HCT116 (cell line): ENCODE results near the gene ANKIB1. TPM values are rescaled to one million over a fixed set of nuclear protein-coding genes. Genes with fewer than 3 reads are reported as not detected.

Experiments used
- ATAC-seq: fragments of 200-7000 bp; cut with Tn5 transposase; 2 replicates; pipeline ENCODE4 v1.9.1; 2020; ENCODE audit warnings: mild to moderate bottlenecking, moderate library complexity
- BruUV-seq: library from RNA; stranded (reverse); fragments of 400-500 nt; replicated peaks from 2 replicates; lab custom pipeline; 2021; lab: Mats Ljungman, UMichigan
- CTCF ChIA-PET: fragments of 300-600 bp; sonication (Branson Sonifier 250); formaldehyde crosslinking; loops from one replicate; lab custom pipeline; 2021; ENCODE audit warnings: antibody characterized with exemption; lab: Charles Lee
- POLR2A ChIA-PET: fragments of 300-600, 350-600 bp; sonication (Branson Sonifier 250); formaldehyde crosslinking; loops from one replicate; lab custom pipeline; 2021; ENCODE audit warnings: antibody characterized with exemption; lab: Charles Lee
- RAD21 ChIA-PET, 2 experiments: fragments of 300-600 bp; sonication (Branson Sonifier 250); formaldehyde crosslinking; loops; one replicate each; lab custom pipeline; 2023; ENCODE audit warnings: low total read pairs in 2 of 2; ENCODE audit not compliant: uncharacterized antibody in 2 of 2, unreplicated experiment in 2 of 2, low non-redundant PET in 1 of 2; lab: Charles Lee
- DNase-seq: peaks from one replicate; pipeline ENCODE4 v3.0.0-alpha.2; 2010; ENCODE audit warnings: low read depth, low spot score
- H2AFZ ChIP-seq: fragments of 200-600 bp; shearing (Covaris generic), sonication (generic); 2 replicates; pipeline ENCODE4 v1.6.1; 2017; ENCODE audit warnings: low read depth, mixed run types, mixed read lengths, antibody characterized with exemption, low read length; ENCODE audit not compliant: poor library complexity, severe bottlenecking
- H3K27ac ChIP-seq: 2 replicates; pipeline ENCODE4 v1.5.1; 2012; ENCODE audit warnings: low read depth, low read length
- H3K27me3 ChIP-seq: fragments of 200-600 bp; sonication (generic); 2 replicates; pipeline ENCODE4 v1.6.1; 2016; ENCODE audit warnings: mixed run types, low read length, mixed read lengths; ENCODE audit not compliant: insufficient read depth
- H3K36me3 ChIP-seq, 2 experiments: fragments of 200-500 bp in 1 of 2; fragments of 200-600 bp in 1 of 2; sonication (Bioruptor generic) in 1 of 2; sonication (generic) in 1 of 2; 2 replicates each; pipeline versions ENCODE4 v1.5.1 to v1.6.1; 2014 to 2016; ENCODE audit warnings: low read length in 2 of 2, inconsistent platforms in 1 of 2, mixed read lengths in 1 of 2, mixed run types in 1 of 2; ENCODE audit not compliant: insufficient read depth in 2 of 2, control insufficient read depth in 1 of 2
- H3K4me1 ChIP-seq, 2 experiments: fragments of 200-600 bp in 1 of 2; sonication (generic) in 1 of 2; 2 replicates each; pipeline versions ENCODE4 v1.5.1 to v1.6.1; 2012 to 2017; ENCODE audit warnings: low read length in 2 of 2, inconsistent platforms in 1 of 2, mild to moderate bottlenecking in 1 of 2, mixed read lengths in 1 of 2, mixed run types in 1 of 2, moderate library complexity in 1 of 2; ENCODE audit not compliant: insufficient read depth in 2 of 2, control insufficient read depth in 1 of 2
- H3K4me2 ChIP-seq: fragments of 200-600 bp; sonication (generic); 2 replicates; pipeline ENCODE4 v1.6.1; 2017; ENCODE audit warnings: mixed run types, low read length, mixed read lengths
- H3K4me3 ChIP-seq, 2 experiments: fragments of 200-600 bp in 1 of 2; sonication (generic) in 1 of 2; replicated peaks in 1 of 2; 2 replicates each; pipeline ENCODE4 v1.5.1; 2011 to 2016; ENCODE audit warnings: low read length in 2 of 2, control low read depth in 1 of 2, low read depth in 1 of 2, mild to moderate bottlenecking in 1 of 2, mixed read lengths in 1 of 2, mixed run types in 1 of 2
- H3K79me2 ChIP-seq: fragments of 200-600 bp; sonication (generic); 2 replicates; pipeline ENCODE4 v1.6.1; 2017; ENCODE audit warnings: mild to moderate bottlenecking, mixed run types, low read length, moderate library complexity, mixed read lengths; ENCODE audit not compliant: insufficient read depth
- H3K9ac ChIP-seq: fragments of 200-600 bp; sonication (generic); 2 replicates; pipeline ENCODE4 v1.6.1; 2016; ENCODE audit warnings: low read length, mixed read lengths
- H3K9me2 ChIP-seq: fragments of 200-600 bp; sonication (generic), shearing (Covaris generic); 2 replicates; pipeline ENCODE4 v1.6.1; 2017; ENCODE audit warnings: mixed run types, mild to moderate bottlenecking, moderate library complexity; ENCODE audit not compliant: insufficient read depth
- H3K9me3 ChIP-seq, 2 experiments: fragments of 200-500 bp in 1 of 2; fragments of 200-600 bp in 1 of 2; sonication (Bioruptor generic) in 1 of 2; sonication (generic) in 1 of 2; 2 replicates each; pipeline ENCODE4 v1.6.1; 2014 to 2017; ENCODE audit warnings: low read length in 2 of 2, mixed read lengths in 2 of 2, inconsistent platforms in 1 of 2, low read depth in 1 of 2, mild to moderate bottlenecking in 1 of 2, mixed run types in 1 of 2, moderate library complexity in 1 of 2; ENCODE audit not compliant: control insufficient read depth in 1 of 2, insufficient read depth in 1 of 2
- H4K20me1 ChIP-seq: fragments of 200-600 bp; sonication (generic), shearing (Covaris generic); 2 replicates; pipeline ENCODE4 v1.6.1; 2017; ENCODE audit warnings: mixed run types, mild to moderate bottlenecking, moderate library complexity; ENCODE audit not compliant: insufficient read depth
- ATF3 ChIP-seq: IDR thresholded peaks from 2 replicates; pipeline ENCODE4 v1.6.1; 2012
- CBX3 ChIP-seq: IDR thresholded peaks from 2 replicates; pipeline ENCODE4 v1.6.1; 2012; ENCODE audit warnings: low read depth
- EGR1 ChIP-seq: IDR thresholded peaks from 2 replicates; pipeline ENCODE4 v1.6.1; 2012; ENCODE audit warnings: low read depth
- EZH2 ChIP-seq: fragments of 200-600 bp; sonication (generic); IDR thresholded peaks from 2 replicates; pipeline ENCODE4 v1.6.1; 2017; ENCODE audit warnings: antibody characterized with exemption, mixed run types
- EZH2phosphoT487 ChIP-seq: fragments of 200-600 bp; IDR thresholded peaks from 2 replicates; pipeline ENCODE4 v1.6.1; 2018; ENCODE audit warnings: antibody characterized with exemption, borderline replicate concordance
- FOSL1 ChIP-seq: IDR thresholded peaks from 2 replicates; pipeline ENCODE4 v1.6.1; 2012; ENCODE audit warnings: low read depth
- JUND ChIP-seq: IDR thresholded peaks from 2 replicates; pipeline ENCODE4 v1.6.1; 2012
- MAX ChIP-seq: IDR thresholded peaks from 2 replicates; pipeline ENCODE4 v1.6.1; 2012
- REST ChIP-seq: IDR thresholded peaks from 2 replicates; pipeline ENCODE4 v1.6.1; 2012; ENCODE audit warnings: low read depth
- SIN3A ChIP-seq: IDR thresholded peaks from 2 replicates; pipeline ENCODE4 v1.6.1; 2012; ENCODE audit warnings: low read depth
- SP1 ChIP-seq: IDR thresholded peaks from 2 replicates; pipeline ENCODE4 v1.6.1; 2012; ENCODE audit warnings: low read depth
- SRF ChIP-seq: IDR thresholded peaks from 2 replicates; pipeline ENCODE4 v1.6.1; 2012; ENCODE audit warnings: low read depth
- YY1 ChIP-seq: IDR thresholded peaks from 2 replicates; pipeline ENCODE4 v1.6.1; 2011; ENCODE audit warnings: low read length, low read depth, moderate library complexity, mild to moderate bottlenecking; ENCODE audit not compliant: insufficient replicate concordance; ENCODE audit errors: extremely low read depth
- ZBTB33 ChIP-seq: IDR thresholded peaks from 2 replicates; pipeline ENCODE4 v1.6.1; 2011; ENCODE audit warnings: mild to moderate bottlenecking, low read length, moderate library complexity; ENCODE audit not compliant: insufficient replicate concordance; ENCODE audit errors: extremely low read depth
- ZFX ChIP-seq: fragments of 450-650 bp; IDR thresholded peaks from 2 replicates; pipeline ENCODE4 v1.6.1; 2017
- intact Hi-C: fragments of 100-400 bp; cut with micrococcal nuclease; formaldehyde crosslinking; loops from 2 replicates; pipeline ENCODE4 v1.10.0; 2022
- total RNA-seq: library from RNA; stranded (reverse); gene quantifications from one replicate; pipeline ENCODE4 v1.2.1, GENCODE V29; 2021; ENCODE audit not compliant: unreplicated experiment

ANKIB1 gene
- total RNA-seq, 1 experiment from 2014 or later: 41.2 TPM

GRCh38 chr7:92432299-92432946 lies 186.6 kb downstream of the ANKIB1 start:
- Histone ChIP-seq H3K9me2 (no peaks in the 10 kb centered on the region), H3K4me2 (no peak overlapping the region), H3K4me3 (no peak overlapping the region), H2AFZ (no peak overlapping the region), H3K27me3 (no peaks in the 10 kb centered on the region), H3K27ac (no peak overlapping the region), H3K9ac (no peak overlapping the region), H3K79me2 (no peaks in the 10 kb centered on the region), H3K4me1 (no peaks in the 10 kb centered on the region), H3K9me3 (no peaks in the 10 kb centered on the region), H3K36me3 (no peaks in the 10 kb centered on the region), H4K20me1 (no peaks in the 10 kb centered on the region)
- TF ChIP-seq ZFX (no peak), EZH2 (no peak)
- no TSS peak for BruUV-seq
- ChIA-PET RAD21 (no interaction called here), CTCF (interaction anchor here (0.7 kb wide), 1 partner anchor 8 kb away, joined by 4 read pairs; no protein-coding TSS in a partner anchor), POLR2A (no interaction called here)
- intact Hi-C loops: no loop called here
- no peak for ATAC-seq
- DNase-seq: no peak

GRCh38 chr7:92433019-92433418 lies 187.2 kb downstream of the ANKIB1 start:
- Histone ChIP-seq H3K79me2 (no peaks in the 10 kb centered on the region), H3K9ac (no peak overlapping the region), H3K4me3 (no peak overlapping the region), H3K36me3 (no peaks in the 10 kb centered on the region), H3K27ac (no peak overlapping the region), H3K9me3 (no peaks in the 10 kb centered on the region), H3K27me3 (no peaks in the 10 kb centered on the region), H3K4me2 (no peak overlapping the region), H3K4me1 (no peaks in the 10 kb centered on the region), H2AFZ (no peak overlapping the region), H4K20me1 (no peaks in the 10 kb centered on the region), H3K9me2 (no peaks in the 10 kb centered on the region)
- BruUV-seq: no TSS peak
- ATAC-seq (no peak), DNase-seq (no peak)
- ChIA-PET POLR2A (no interaction called here), RAD21 (no interaction called here), CTCF (no interaction called here)
- TF ChIP-seq SP1 (no peak), YY1 (no peak), FOSL1 (no peak), SIN3A (no peak), ATF3 (no peak), SRF (no peak), EZH2phosphoT487 (no peak), REST (no peak), ZBTB33 (no peak), EGR1 (no peak), EZH2 (no peak), CBX3 (no peak), MAX (no peak), JUND (no peak)
- intact Hi-C loops: no loop called here
